ENCODE measurements around the gene ZC3H10.
A peak's percentile ranks its signal among the peaks of the same experiment; 100 is the strongest.
"Not testable (repeated sequence)": the region's sequence is repeated elsewhere in the genome, so short reads cannot be mapped to it uniquely, and the experiment has no call there.

Gene ZC3H10, protein sequence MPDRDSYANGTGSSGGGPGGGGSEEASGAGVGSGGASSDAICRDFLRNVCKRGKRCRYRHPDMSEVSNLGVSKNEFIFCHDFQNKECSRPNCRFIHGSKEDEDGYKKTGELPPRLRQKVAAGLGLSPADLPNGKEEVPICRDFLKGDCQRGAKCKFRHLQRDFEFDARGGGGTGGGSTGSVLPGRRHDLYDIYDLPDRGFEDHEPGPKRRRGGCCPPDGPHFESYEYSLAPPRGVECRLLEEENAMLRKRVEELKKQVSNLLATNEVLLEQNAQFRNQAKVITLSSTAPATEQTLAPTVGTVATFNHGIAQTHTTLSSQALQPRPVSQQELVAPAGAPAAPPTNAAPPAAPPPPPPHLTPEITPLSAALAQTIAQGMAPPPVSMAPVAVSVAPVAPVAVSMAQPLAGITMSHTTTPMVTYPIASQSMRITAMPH

DNA sequence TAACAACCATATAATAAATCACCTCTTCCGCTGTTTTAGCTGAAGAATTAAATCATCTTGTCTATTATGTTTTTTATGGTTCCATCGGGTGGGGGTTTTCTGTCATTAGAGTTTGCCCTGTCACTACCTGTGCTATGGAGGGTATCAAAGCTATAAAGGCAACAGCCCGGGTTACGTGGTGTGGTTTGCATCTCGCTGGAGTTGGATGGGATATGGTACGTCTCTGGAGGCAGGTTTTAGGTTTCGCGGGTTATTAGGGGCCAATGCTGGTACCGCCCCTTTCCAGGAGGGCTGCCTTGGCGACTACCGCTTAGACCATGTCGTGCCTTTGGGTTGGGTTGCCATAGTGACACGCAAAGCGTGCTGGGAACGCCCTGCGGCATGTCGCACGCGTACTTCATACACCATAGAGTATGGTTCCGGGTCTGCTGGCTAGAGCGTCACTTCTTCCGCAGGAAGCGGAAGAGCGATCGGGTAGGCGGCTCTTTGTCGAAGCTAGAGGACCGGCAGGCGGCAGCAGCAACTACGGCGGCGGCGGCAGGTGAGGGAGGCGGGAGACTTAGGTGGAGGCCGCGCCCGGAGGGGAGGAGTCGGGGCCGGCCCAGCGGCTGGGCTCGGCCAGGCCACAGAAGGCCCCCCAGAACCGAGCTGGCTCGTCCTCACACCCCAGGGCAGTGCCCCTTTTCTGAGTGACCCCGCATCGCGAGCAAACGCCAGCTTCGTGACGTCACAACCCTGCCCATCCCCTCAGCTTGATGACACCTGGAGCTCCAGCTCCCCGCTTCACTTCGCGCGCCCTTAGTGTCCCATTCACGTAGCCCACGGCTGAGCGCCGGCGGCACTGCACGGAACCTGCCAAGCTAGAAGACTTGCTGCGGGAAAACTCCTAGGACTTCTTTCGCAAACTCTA lies at the start of gene ZC3H10:
Gene ZC3H10 (plus strand): TSS at position 489 of the 910 bp plus-strand sequence. CDS start 2,297 bp downstream, outside the sequence.
- peak; percentile 95 for DNase-seq

GRCh38 chr12:56071648-56072047 lies 46.4 kb upstream of the ZC3H10 start:
- no peak for DNase-seq

- no peak for DNase-seq
Observed at GRCh38 chr12:56074396-56074795, 43.7 kb upstream of the ZC3H10 start.

GRCh38 chr12:56077966-56078365 lies 40.1 kb upstream of the ZC3H10 start:
- not testable (repeated sequence) for DNase-seq

DNA sequence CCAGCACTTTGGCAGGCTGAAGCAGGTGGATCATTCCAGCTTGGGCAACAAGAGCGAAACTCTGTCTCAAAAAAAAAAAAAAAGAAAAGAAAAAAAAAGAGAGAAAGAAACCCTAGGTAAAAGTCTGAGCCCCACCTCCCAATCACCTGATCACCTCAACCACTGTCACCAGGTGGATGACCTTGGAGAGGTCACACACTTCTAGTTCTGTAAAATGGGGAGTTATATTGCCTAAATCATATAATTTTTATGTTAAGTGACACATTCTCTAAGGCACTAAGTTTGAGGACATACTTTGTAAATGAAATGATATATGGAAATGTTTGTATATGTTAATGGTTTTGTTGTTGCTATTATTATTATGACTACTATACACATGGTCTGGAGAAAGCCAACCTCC lies 39.6 kb upstream of the ZC3H10 start:
- DNase-seq: no peak

DNA sequence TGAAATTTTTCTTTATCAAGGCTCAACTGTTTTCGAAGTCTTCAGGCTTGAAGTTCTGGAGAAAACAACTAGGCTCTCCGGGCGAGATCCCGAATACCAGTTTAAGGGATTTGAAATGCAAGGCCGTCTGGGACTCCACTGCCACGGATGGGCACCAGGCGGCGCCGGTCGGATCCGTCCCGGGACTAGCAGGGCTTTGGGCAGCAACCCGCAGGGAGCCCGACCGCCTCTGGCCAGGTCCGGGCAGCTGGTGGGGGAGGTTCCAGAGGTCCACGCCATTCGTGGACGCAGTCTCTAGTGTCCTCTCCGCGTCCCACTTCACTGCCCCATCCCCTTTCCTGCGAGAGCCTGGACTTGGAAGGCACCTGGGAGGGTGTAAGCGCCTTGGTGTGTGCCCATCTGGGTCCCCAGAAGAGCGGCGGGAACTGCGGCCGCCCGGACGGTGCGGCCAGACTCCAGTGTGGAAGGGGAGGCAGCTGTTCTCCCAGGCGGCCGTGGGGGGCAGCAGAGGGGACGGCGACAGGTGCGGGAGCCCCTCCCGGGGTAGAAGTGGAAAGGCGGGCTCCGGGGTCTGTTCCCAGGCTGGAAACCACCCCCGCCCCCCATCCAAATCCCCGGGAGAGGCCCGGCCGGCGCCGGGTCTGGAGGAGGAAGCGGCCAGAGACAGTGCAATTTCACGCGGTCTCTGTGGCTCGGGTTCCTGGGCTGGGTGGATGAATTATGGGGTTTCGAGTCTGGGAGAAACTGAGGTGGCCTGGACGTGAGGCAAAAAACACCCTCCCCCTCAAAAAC lies 38.9 kb upstream of the ZC3H10 start:
- DNase-seq: no peak

DNA sequence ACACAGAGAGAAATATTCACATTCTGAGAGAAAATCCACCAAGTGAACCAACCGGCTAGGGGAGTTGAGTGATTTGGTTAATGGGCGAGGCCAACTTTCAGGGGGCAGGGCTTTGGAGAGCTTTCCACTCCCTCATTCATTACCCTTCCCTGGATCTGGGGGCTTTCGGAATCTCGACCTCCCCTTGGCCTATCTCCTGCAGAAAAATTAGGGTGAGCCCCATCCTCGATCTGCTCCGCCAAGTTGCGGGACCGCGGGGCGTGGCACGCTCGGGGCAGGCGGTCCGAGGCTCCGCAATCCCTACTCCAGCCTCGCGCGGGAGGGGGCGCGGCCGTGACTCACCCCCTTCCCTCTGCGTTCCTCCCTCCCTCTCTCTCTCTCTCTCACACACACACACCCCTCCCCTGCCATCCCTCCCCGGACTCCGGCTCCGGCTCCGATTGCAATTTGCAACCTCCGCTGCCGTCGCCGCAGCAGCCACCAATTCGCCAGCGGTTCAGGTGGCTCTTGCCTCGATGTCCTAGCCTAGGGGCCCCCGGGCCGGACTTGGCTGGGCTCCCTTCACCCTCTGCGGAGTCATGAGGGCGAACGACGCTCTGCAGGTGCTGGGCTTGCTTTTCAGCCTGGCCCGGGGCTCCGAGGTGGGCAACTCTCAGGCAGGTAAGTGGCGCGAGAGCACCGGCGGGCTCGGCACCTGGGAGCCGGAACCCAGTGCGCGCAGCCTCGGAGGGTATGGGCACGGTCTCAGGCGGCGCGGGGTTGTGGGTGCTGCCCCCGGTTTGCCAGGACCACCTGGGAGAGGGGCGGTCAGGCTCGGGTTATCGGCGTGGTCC lies 38.1 kb upstream of the ZC3H10 start, which contains the start of gene ERBB3:
Gene ERBB3 (plus strand): TSS at position 443 of the 833 bp plus-strand sequence. CDS start 136 bp downstream, at position 579.
- peak; percentile 9 for DNase-seq

- DNase-seq: no peak
Observed at GRCh38 chr12:56080556-56081138, 37.4 kb upstream of the ZC3H10 start.

GRCh38 chr12:56081393-56082347 lies 36.4 kb upstream of the ZC3H10 start:
- DNase-seq: no peak

- DNase-seq: no peak
Observed at GRCh38 chr12:56082382-56082781, 35.7 kb upstream of the ZC3H10 start.

- no peak for DNase-seq
Observed at GRCh38 chr12:56082967-56083366, 35.1 kb upstream of the ZC3H10 start.

DNA sequence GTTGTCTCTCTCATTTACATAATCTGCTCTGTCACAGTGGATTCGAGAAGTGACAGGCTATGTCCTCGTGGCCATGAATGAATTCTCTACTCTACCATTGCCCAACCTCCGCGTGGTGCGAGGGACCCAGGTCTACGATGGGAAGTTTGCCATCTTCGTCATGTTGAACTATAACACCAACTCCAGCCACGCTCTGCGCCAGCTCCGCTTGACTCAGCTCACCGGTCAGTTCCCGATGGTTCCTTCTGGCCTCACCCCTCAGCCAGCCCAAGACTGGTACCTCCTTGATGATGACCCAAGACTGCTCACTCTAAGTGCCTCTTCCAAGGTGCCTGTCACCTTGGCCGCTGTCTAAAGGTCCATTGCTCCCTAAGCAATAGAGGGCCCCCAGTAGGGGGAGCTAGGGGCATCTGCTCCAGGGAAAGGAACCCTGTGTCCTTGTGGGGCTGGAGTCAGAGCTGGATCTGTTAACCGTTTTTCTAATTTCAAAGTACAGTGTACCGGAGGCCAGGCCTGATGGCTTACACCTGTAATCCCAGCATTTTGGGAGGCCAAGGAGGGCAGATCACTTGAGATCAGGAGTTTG lies 33.0 kb upstream of the ZC3H10 start:
- no peak for DNase-seq

DNA sequence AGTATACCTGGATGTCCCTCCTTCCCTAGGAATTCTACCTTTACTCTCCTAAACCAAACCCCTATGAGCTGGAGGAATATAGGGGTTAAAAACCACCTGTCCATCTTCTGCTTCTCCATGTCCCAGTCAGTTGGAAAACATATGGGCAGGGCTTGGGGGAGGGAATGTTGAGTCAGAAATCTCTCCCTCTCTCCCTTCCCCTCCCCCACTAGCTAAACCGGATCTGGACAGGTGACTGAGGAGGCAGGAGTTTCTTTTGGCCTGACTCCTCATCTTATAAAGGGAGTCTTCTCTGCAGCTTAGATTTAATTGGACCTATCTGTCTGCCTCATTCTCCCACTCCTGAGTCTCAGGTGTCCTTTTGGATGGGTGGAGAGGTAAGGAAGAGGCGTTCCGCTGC lies 32.0 kb upstream of the ZC3H10 start:
- DNase-seq: no peak

DNA sequence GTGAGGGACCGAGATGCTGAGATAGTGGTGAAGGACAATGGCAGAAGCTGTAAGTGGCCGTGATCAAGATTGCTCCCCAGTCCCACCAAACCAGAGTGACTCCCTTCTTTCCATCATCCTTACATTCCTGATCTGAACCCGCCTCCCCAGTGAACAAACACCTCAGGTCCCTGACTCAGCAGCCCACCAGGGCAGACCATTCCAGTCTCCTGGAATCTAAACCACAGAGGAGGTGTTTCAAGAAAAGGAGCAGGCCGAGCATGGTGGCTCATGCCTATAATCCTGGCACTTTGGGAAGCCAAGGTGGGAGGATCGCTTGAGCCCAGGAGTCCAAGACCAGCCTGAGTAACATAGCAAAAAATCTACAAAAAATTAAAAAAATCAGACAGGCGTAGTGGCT lies 31.5 kb upstream of the ZC3H10 start:
- DNase-seq: no peak

- no peak for DNase-seq
Observed at GRCh38 chr12:56087220-56087619, 30.8 kb upstream of the ZC3H10 start.

DNA sequence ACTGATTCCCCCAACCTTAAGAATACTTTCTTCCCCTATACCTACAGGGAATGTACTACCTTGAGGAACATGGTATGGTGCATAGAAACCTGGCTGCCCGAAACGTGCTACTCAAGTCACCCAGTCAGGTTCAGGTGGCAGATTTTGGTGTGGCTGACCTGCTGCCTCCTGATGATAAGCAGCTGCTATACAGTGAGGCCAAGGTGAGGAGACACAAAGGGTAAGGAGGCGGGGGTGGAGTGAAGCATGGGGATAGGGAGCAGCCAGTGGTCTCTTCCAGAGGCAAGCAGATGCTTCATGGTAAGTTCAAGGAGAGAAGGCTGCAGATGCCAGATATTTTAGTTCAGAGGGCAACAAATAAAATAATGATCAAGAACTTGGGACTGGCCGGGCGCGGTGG lies 20.3 kb upstream of the ZC3H10 start:
- no peak for DNase-seq

GRCh38 chr12:56098592-56098991 lies 19.5 kb upstream of the ZC3H10 start:
- DNase-seq: no peak

DNA sequence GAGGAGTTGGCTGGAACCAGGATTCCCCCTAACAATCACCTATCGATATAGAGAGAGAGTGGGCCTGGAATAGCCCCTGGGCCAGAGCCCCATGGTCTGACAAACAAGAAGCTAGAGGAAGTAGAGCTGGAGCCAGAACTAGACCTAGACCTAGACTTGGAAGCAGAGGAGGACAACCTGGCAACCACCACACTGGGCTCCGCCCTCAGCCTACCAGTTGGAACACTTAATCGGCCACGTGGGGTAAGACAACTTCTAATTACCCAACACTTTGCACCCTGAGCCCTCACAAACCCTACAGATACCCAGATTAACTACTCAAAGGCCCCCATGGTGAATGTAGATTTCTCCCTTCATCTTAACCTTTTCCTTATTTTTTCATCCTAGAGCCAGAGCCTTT lies 18.3 kb upstream of the ZC3H10 start:
- no peak for DNase-seq

GRCh38 chr12:56101045-56101444 lies 17.0 kb upstream of the ZC3H10 start:
- no peak for DNase-seq

DNA sequence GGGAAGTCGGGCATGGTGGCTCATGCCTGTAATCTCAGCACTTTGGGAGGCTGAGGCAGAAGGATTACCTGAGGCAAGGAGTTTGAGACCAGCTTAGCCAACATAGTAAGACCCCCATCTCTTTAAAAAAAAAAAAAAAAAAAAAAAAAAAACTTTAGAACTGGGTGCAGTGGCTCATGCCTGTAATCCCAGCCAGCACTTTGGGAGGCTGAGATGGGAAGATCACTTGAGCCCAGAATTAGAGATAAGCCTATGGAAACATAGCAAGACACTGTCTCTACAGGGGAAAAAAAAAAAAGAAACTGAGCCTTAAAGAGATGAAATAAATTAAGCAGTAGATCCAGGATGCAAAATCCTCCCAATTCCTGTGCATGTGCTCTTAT lies 15.4 kb upstream of the ZC3H10 start:
- DNase-seq: no peak

Data from NCI-H1436 treated with DMSO at 0.1 percent for 48 hours (cell line).